DMS 273 (cell line): ENCODE results near the gene POU6F2.

ENCODE experiments used
- DNase-seq: peaks from one replicate; lab custom pipeline; 2025; ENCODE audit not compliant: unreplicated experiment; lab: John Stamatoyannopoulos, UW

POU6F2 gene

GRCh38 chr7:39430909-39431641 lies 453.4 kb downstream of the POU6F2 start:
- no peak for DNase-seq

DNA sequence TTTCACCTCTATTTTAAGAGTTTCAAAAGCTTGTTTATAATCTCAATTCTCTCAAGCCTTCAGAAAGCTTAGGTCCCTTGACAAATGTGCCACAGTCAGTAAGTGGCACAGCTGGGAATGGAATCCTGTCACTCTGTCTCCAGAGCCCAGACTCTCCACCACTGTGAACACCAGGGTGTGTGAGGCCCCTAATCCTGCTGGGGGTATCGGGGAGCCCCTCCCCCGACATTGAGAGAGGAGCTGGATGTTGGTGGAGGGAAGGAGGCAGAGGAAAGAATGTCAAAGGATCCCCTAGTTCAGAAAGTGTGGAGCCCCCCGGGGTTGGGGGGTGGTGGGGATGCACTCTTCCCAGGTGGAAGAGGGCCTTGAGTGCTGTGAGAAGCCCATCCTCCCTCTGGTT lies 454.7 kb downstream of the POU6F2 start:
- peak; percentile 42 for DNase-seq

- DNase-seq = no peak
Measured at GRCh38 chr7:39432807-39433416, 455.2 kb downstream of the POU6F2 start.

GRCh38 chr7:39433550-39433949 lies 455.8 kb downstream of the POU6F2 start:
- DNase-seq = no peak

- DNase-seq = no peak
Measured at GRCh38 chr7:39434012-39434411, 456.3 kb downstream of the POU6F2 start.

DNA sequence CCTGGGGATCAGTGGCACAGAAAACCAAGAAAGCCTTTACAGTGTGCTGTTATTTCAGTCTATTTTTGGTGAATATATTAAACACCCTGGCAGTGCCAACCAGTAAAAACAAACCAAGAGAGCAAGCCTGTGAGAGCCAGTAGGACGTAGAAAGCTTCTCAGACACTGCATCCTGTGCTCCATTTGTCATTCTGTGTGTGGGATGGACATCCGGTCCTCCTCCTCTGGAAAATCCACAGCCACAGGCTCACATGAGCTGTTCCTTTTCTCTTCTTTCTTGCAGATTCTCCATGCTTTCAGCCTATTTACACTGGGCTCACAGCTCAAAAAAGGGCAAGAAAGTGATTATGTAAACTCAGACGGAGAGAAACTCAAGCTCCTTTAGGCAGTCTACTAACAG lies 468.8 kb downstream of the POU6F2 start:
- no peak for DNase-seq

DNA sequence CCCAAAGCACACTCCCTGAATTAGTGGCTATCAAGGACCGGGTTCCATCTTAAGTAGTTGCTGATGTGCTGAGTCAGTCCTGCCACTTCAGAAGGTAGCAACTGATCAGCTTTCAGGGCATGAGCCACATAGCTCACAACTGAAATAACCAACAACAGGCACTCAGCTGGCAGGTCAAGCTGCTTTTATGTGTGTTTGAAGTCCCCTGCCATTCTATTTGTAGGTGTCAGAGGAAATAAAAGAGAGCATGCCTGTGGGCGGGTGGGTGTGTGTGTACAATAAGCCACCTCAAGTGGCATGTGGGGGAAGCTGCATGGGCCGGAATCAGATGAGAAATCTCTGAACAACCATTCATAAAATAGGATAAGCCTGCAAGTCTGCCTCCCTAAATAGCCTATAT lies 474.2 kb downstream of the POU6F2 start:
- no peak for DNase-seq

DNA sequence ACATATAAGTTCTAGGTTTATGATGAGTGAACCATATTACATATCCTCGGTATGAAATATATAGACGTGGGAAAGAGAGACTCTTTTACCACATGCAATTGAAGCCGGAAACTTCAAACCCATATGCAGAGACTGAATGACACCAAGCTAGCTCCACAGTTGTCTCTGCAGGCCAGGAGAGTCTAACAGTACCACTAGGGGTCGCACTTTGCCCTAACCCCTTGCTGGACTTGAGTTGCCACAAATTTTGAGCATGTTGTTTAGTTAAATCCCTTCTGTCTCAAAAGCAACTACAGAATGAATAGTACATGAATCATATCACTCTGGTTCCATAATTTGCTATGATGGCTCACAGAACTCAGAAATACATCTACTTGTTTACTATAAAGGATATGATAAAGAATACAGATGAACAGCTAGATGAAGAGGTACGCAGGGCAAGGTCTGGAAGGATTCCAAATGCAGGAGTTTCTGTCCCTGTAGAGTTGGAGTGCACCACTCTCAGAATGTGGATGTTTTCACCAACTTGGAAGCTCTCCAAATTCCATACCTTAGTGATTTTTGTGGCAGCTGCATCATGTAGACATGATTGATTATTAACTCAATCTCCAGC lies 476.1 kb downstream of the POU6F2 start:
- peak; percentile 87 for DNase-seq

GRCh38 chr7:39458061-39458745 lies 480.5 kb downstream of the POU6F2 start:
- DNase-seq = no peak

DNA sequence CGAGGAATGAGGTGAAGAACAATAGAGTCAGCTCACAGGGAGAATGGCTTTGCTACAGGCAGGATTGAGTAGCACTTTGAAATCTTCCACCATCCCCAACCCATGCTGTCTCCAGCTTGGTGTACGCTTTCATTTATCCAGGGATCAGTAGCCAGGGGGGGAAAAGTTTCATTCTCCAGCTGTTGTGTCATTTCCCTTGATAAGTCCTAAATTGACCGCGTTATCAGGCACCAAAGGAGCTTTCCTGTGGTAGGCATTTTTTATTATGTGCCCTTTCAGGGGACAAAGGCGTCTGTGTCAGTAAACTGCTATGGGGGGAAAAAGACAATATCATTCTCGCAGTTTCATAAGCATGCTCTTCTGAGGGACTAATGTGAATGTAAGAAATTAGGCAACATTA lies 481.9 kb downstream of the POU6F2 start:
- no peak for DNase-seq

DNA sequence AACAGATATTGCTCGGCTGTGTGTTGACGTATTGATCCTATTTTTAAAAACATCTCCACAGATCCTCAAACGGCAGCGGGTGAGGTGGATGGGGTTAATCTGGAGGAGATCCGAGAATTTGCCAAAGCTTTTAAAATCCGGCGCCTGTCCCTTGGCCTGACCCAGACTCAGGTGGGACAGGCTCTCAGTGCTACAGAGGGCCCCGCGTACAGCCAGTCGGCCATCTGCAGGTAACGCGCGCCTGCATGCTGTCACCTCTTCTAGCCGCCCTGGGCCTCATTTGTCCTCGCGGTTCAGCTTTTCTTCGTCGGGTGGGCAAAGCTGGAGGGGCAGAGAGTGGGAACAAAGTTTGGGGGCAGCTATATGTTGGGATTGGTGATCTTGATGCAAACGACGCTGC lies 482.8 kb downstream of the POU6F2 start:
- DNase-seq = no peak

DNA sequence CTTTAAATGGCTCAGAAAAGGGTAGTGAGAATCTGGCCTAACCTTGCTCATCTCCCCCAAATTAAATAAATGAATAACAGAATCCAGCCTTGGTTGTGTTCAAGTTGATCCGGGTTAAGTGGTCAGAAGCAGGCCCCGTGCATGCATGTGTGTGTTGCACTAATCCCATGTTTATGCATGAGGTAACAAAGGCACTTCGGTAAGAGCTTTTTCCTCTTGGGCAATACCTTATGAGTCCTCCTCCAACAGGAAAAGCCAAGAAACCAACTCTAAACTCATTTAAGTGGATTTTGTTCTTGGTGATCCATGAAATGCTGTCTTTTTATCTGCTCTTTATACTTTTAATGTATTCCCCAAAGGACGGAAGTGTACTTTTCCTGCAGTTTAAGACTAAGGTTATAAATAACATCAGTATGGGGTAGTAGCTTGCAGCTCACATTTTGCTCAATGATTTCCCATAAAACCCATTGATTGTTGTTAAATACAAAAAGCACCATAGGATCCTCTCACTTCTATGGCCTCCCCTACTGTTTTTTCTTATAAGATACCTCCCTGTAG lies 483.6 kb downstream of the POU6F2 start:
- no peak for DNase-seq

DNA sequence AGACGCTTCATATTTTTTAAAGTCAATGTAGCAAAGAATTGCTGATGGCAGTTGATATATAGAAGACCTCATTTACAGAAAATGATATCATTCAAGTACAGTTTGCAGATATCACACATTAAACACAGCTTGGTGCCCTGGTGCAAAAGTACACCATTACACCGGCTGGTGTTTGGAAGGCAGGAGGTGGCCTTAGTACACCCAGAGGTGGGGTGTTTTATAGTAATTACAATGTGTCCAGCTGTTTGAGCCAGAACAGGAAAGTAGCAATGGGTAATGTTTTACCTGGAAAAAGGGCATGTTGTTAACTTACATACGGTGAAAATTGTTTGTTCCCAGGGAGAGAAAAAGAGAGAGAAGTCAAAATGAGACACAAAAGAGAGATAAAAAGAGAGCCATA lies 485.5 kb downstream of the POU6F2 start:
- no peak for DNase-seq

GRCh38 chr7:39464350-39465054 lies 486.8 kb downstream of the POU6F2 start:
- no peak for DNase-seq

DNA sequence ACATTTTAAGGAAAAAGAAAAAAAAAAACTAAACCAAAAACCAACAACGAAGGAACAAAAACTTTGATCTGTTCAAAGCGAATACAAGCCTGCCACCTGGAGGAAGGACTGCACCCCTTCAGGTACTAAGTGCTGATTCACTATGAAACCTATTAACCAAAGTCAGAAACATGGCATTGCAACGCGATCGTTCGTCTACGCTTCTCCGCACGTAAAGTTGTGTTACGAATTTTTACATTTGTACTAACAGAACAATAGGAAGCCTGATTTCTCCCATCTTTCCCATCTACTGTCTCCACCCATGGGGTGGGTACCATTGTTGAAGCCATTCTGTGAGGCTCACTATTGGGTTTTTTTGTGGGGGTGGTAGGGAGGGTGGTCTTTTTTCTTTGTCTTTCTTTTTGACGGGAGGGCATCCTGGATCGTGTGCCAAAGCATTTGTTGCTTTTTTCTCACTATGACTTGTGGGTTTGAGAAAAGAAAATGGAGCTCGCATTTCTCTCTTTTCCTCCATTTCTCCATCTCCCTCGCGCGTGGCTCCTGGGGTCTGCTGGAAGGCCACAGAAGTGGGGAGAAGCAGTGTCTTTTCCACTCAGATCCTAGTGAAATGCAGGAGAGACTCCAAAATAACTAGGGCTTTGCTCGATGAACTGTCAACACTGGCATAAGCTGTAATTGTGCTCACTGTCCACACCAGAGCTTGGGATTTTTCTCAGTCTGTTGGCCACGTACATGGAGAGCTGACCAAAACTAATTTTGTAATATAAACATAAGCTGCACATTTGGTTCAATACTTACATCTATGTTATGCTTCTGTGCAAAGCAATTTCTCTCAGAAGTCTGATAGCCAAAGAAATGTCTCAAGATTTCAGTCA lies 487.6 kb downstream of the POU6F2 start:
- peak; percentile 87 for DNase-seq

DNA sequence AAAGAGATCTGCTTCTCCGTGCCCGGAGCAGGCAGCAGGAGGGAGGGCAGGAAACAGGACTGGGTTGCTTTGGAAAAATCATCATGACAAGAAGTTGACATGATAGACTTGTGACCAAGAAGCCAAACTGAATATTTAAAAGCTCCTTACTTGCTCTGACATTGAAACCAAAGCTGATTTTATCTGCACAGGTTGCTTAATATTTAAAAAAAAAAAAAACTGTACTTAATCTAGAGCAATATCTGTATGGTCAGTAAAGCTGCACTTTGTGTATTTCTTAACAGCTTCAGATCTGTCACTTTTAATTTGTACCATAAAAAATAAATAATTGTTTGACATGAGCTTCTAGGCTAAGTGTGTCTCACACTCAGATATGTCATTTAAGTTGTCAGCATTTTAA lies 490.6 kb downstream of the POU6F2 start:
- DNase-seq = no peak

- DNase-seq = no peak
Measured at GRCh38 chr7:39468808-39469374, 491.2 kb downstream of the POU6F2 start.

- DNase-seq = no peak
Measured at GRCh38 chr7:39480901-39481300, 503.2 kb downstream of the POU6F2 start.

DNA sequence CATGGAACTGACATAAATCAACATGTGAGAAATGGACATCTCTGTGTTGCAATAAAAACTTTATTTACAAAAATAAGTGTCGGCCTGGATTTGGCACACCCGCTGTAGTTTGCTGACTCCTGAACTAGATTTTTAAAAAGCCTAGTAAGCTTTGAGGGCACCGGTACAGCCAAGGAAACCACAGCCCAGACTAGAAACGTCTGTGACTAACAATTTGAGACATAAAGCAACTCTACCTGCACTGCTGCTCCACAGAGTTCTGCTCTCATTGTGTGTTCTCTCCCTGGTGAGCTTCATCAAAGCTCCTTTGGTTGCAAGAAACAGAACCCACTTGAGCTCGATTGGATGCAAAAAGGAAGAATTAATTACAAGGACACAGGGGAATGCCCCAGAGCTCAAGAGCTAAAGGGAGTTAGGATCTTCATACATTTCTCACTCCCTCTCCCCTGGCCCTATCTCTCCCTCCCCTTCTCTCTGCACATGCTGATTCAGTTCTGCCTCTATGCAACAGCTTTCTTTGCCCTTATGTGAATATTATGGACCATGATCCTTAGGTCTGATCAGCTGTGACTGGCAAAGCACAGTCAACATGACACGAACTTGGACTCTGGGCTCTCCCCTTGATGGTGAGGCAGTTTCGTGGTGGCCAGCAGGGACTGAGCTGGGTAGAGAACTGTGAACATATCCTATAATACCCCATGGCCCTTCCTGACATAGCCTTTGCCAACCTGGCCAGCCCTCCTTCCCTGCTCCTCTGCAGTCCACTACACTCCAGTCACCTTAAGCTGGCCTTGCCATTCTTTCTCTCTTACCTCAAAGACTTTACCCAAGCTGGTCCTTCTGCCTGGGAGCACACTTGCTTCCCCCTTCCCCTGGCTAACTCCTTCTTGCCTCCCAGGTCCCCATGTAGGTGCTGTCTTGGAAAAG lies 511.0 kb downstream of the POU6F2 start:
- no peak for DNase-seq
